Measurements from ENCODE around the gene CHD2.

The CHD2 gene

DNA sequence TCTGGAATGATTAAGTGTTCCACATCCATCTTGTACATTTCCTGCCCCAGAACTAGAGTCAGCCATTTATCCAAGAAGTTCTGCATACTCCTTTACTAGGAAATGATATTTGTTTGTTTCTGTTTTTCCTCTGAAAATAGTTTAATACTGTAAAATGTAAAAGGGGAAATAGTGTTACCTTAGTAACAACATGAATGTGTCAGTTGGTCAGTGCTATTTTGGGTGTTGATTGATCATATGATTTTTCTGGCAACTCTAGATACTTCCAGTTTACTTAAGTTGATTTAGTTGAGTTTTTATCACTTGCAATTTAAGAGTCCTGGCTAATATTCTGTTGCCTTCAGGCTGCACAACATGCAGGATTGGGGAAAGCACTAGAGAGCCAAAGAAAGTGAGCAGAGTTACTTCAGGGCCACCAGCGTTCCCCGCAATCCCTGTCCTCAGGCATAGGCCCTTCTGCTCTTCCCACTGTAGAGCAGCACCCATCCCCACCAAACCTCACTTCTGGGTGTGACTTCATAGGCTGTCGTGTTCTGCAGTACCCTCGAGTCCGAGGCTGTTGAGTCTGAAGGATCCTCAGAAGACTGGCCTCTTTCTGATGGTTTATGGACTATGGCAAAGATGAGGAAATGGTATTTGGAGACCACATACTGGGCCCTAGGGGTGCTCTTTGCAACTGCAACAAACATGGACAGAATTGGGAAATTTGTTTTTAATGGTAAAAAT lies 69.0 kb downstream of the CHD2 start:
- no peak overlapping the region for H3K4me3 ChIP-seq (replicated peaks; ENCODE audit: low read depth, low read length)
- no peak for DNase-seq (ENCODE audit: extremely low read depth, low read depth)
- peak; percentile 10 for TF ChIP-seq CTCF (IDR thresholded peaks at IDR 0.05; ENCODE audit: low read depth, low read length, missing control alignments)

- no peak for TF ChIP-seq CTCF (IDR thresholded peaks at IDR 0.05; ENCODE audit: low read depth, low read length, missing control alignments)
- H3K4me3 ChIP-seq (replicated peaks; ENCODE audit: low read depth, low read length) = no peak overlapping the region
- DNase-seq (ENCODE audit: extremely low read depth, low read depth) = no peak
Measured at GRCh38 chr15:92970656-92971055, 70.5 kb downstream of the CHD2 start.

DNA sequence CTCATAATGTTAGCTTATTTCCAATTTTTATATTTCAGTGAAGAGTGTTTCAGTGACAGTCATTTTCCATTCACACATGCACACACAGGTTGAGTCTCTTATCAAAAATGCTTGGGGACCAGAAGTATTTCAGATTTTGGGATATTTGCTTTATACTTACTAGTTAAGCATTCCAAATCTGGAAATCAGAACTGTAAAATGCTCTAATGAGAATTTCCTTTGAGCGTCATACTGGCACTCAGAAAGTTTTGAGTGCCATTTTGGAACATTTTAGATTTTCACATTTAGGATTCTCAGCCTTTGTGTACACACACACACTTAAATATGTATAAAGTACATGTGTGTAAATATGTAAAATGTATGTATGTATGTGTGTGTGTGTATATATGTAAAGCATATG lies 71.0 kb downstream of the CHD2 start:
- no peak for TF ChIP-seq CTCF (IDR thresholded peaks at IDR 0.05; ENCODE audit: low read depth, low read length, missing control alignments)
- DNase-seq (ENCODE audit: extremely low read depth, low read depth) = no peak
- no peak overlapping the region for H3K4me3 ChIP-seq (replicated peaks; ENCODE audit: low read depth, low read length)

GRCh38 chr15:92971713-92972112 lies 71.6 kb downstream of the CHD2 start:
- DNase-seq (ENCODE audit: extremely low read depth, low read depth) = no peak
- TF ChIP-seq CTCF (IDR thresholded peaks at IDR 0.05; ENCODE audit: low read depth, low read length, missing control alignments) = no peak
- no peak overlapping the region for H3K4me3 ChIP-seq (replicated peaks; ENCODE audit: low read depth, low read length)

DNA sequence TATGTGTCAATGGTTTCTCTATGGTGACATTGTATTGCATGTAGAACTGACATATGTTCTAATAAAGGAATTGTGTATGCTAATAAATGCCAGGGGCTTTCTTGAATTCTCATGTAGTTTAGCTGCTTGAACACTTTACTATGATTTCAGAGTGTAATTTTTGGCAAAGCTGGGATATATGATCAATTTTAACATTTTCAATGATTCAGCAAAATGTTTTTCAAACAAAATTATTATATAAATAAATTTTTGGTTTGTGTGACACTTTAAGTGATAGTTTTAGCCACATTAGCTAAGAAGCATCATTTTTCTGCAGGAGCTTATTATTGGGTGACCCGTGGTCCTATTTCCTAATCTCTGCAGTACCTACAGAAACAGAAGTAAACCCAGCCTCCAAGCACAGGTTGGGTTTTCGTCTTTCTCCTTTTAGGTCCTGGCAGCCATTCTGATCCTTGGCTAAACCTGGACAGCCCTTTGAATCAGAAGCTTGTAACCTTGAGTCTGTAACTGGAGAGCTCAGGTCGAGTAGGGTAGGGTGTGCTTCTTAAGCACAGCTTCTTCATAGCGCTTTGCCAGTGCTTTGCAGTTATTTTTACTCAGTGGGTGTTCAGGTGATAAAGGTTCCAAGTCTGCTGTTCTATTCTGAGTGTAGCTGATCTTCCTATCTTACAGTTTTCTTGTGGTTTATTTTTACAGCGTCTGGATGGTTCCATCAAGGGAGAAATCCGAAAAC lies 74.2 kb downstream of the CHD2 start:
- no peak for TF ChIP-seq CTCF (IDR thresholded peaks at IDR 0.05; ENCODE audit: low read depth, low read length, missing control alignments)
- DNase-seq (ENCODE audit: extremely low read depth, low read depth) = no peak
- H3K4me3 ChIP-seq (replicated peaks; ENCODE audit: low read depth, low read length) = no peak overlapping the region

DNA sequence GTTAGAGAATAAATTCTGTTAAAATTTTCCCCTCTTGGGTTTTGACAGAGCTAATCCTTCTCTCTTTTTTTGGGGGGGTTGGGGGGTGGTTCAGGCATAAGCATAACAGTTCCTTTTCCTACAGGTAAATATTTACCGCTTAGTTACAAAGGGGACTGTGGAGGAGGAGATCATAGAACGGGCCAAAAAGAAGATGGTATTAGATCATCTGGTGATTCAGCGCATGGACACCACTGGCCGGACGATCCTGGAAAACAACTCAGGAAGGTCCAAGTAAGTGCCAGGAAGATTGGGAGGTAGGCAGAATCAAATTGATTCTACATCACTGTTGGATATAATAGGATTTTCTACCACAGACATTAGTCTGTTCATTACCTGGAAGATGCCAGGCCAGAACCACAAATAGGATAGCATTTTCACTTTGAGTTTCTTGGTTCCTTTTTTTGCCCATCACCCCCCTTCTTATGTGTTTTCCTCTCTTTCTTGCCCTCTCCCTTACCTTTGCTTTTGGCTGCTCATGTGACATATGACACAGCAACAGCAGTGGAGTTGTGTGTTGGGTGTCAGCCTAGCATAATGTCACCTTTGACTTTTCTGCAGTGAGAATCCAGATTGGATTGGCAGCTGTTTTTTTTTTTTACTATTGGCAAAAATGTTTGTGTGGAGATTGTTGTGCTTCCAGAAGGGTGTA lies 79.0 kb downstream of the CHD2 start:
- H3K4me3 ChIP-seq (replicated peaks; ENCODE audit: low read depth, low read length) = no peak overlapping the region
- TF ChIP-seq CTCF (IDR thresholded peaks at IDR 0.05; ENCODE audit: low read depth, low read length, missing control alignments) = no peak
- DNase-seq (ENCODE audit: extremely low read depth, low read depth) = no peak

All from HFF-Myc (cell line).